Measurements from ENCODE around the gene LRP2.
"Not testable (repeated sequence)": the region's sequence is repeated elsewhere in the genome, so short reads cannot be mapped to it uniquely, and the experiment has no call there.

The LRP2 gene

GRCh38 chr2:169301596-169302335 lies 60.6 kb downstream of the LRP2 start:
- in situ Hi-C loops (cut with MboI; ENCODE audit: low sequenced_read_pairs), result no loop called here

- in situ Hi-C loops (cut with MboI; ENCODE audit: low sequenced_read_pairs), result no loop called here
Measured at GRCh38 chr2:169300636-169301530, 61.5 kb downstream of the LRP2 start.

- in situ Hi-C loops (cut with MboI; ENCODE audit: low sequenced_read_pairs), result no loop called here
Measured at GRCh38 chr2:169298007-169298406, 64.3 kb downstream of the LRP2 start.

GRCh38 chr2:169294001-169294675 lies 68.2 kb downstream of the LRP2 start:
- in situ Hi-C loops (cut with MboI; ENCODE audit: low sequenced_read_pairs), result no loop called here

- in situ Hi-C loops (cut with MboI; ENCODE audit: low sequenced_read_pairs), result no loop called here
Measured at GRCh38 chr2:169291517-169291916, 70.8 kb downstream of the LRP2 start.

GRCh38 chr2:169290433-169290832 lies 71.9 kb downstream of the LRP2 start:
- in situ Hi-C loops (cut with MboI; ENCODE audit: low sequenced_read_pairs), result no loop called here

- in situ Hi-C loops (cut with MboI; ENCODE audit: low sequenced_read_pairs), result no loop called here
Measured at GRCh38 chr2:169287666-169288065, 74.7 kb downstream of the LRP2 start.

- in situ Hi-C loops (cut with MboI; ENCODE audit: low sequenced_read_pairs), result no loop called here
Measured at GRCh38 chr2:169286624-169287231, 75.6 kb downstream of the LRP2 start.

GRCh38 chr2:169285531-169286235 lies 76.7 kb downstream of the LRP2 start:
- in situ Hi-C loops (cut with MboI; ENCODE audit: low sequenced_read_pairs), result no loop called here

- in situ Hi-C loops (cut with MboI; ENCODE audit: low sequenced_read_pairs), result no loop called here
Measured at GRCh38 chr2:169280502-169280901, 81.8 kb downstream of the LRP2 start.

GRCh38 chr2:169275696-169276444 lies 86.5 kb downstream of the LRP2 start:
- in situ Hi-C loops (cut with MboI; ENCODE audit: low sequenced_read_pairs), result no loop called here

GRCh38 chr2:169272010-169272409 lies 90.3 kb downstream of the LRP2 start:
- in situ Hi-C loops (cut with MboI; ENCODE audit: low sequenced_read_pairs), result no loop called here

GRCh38 chr2:169270574-169270973 lies 91.8 kb downstream of the LRP2 start:
- in situ Hi-C loops (cut with MboI; ENCODE audit: low sequenced_read_pairs), result not testable (repeated sequence)

GRCh38 chr2:169265591-169265990 lies 96.7 kb downstream of the LRP2 start:
- in situ Hi-C loops (cut with MboI; ENCODE audit: low sequenced_read_pairs), result no loop called here

GRCh38 chr2:169260846-169261642 lies 101.3 kb downstream of the LRP2 start:
- in situ Hi-C loops (cut with MboI; ENCODE audit: low sequenced_read_pairs), result no loop called here

GRCh38 chr2:169260246-169260645 lies 102.1 kb downstream of the LRP2 start:
- in situ Hi-C loops (cut with MboI; ENCODE audit: low sequenced_read_pairs), result no loop called here

- in situ Hi-C loops (cut with MboI; ENCODE audit: low sequenced_read_pairs), result no loop called here
Measured at GRCh38 chr2:169259402-169259801, 102.9 kb downstream of the LRP2 start.

GRCh38 chr2:169258045-169258601 lies 104.2 kb downstream of the LRP2 start:
- in situ Hi-C loops (cut with MboI; ENCODE audit: low sequenced_read_pairs), result no loop called here

GRCh38 chr2:169254774-169255173 lies 107.6 kb downstream of the LRP2 start:
- in situ Hi-C loops (cut with MboI; ENCODE audit: low sequenced_read_pairs), result no loop called here

All from HL-60/S4 treated with retinoic acid at 250 ng/mL for 4 days and 3 days (cell line).